Umbilical cord (tissue), 2 donors: ENCODE data around the gene ADCY6. TPM values are rescaled to one million over a fixed set of nuclear protein-coding genes. Genes with fewer than 3 reads are reported as not detected.

Source experiments
- DNase-seq: peaks from one replicate; pipeline ENCODE4 v3.0.0-alpha.2; 2015; ENCODE audit warnings: low spot score
- total RNA-seq: library from RNA; depleted of rRNA; stranded (reverse); fragments of >200 nt; gene quantifications from one replicate; pipeline ENCODE4 v1.2.3, GENCODE V29; 2014; ENCODE audit warnings: low replicate concordance; ENCODE audit not compliant: insufficient read depth

The ADCY6 gene
- 20.0 TPM for total RNA-seq

DNA sequence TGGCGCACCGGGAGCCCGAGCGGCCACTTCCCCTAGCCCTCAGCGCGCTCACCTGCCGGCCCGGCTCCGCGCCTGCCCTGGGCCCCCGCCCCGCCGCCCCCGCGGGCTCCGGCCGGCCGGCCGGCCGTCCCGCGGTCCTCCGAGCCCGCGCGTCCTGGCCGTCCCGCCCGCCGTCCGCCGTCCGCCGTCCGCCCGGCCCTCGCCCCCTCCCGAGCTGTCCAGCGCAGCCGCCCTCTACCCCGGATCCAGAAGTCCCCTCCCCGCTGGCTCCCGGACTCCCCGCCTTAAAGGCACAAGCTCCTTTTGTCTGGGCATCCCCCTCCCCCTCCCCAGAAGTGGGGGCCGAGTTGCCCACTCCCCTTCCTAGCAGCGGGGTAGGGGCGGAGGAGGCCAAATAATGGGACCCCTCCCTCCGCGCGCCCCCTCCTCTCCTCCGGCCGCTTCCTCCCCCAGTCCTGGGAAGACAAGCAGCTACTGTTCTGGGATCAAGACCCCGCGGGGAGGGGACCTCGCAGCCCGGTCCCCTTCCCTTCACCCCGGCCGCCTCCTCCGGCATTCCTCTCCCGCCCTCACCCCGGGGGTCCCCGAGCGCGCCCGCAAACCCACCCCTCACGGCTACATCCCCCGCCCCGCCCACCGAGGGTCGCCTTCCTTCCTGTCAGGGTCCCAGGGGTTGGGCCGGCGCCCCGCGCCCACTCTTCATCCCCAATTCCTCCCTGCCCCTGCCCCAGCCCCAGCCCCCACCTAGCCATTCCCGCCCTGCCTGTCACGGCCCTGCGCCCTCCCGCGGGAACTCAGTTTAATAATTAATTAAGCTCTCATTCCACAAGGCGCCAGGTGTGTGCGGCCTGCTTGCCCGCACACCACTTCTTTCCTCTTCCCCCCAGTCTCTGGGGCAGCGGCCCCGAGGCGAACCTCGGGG lies at the start of gene ADCY6:
Gene ADCY6, minus strand, starts transcription at position 236 of the 922 bp plus-strand sequence. CDS start 5,655 bp downstream, outside the sequence.
- peak; percentile 83 for DNase-seq

DNA sequence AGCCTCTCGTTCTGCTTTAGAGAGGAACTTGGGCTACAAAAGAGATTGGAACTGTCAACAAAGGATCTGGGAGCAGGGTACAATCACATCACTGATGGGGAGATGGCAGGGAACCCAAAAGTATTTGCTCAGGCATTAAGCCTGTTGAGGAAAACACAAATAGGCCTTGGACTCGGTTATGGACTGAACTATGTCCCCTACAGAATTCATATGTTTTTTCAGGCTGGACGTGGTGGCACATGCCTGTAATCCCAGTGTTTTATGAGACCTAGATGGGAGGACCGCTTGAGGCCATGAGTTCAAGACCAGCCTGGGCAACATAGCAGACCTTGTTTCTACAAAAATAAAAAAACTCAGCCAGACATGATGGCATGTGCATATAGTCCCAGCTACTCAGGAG lies 49.2 kb upstream of the ADCY6 start:
- no peak for DNase-seq

DNA sequence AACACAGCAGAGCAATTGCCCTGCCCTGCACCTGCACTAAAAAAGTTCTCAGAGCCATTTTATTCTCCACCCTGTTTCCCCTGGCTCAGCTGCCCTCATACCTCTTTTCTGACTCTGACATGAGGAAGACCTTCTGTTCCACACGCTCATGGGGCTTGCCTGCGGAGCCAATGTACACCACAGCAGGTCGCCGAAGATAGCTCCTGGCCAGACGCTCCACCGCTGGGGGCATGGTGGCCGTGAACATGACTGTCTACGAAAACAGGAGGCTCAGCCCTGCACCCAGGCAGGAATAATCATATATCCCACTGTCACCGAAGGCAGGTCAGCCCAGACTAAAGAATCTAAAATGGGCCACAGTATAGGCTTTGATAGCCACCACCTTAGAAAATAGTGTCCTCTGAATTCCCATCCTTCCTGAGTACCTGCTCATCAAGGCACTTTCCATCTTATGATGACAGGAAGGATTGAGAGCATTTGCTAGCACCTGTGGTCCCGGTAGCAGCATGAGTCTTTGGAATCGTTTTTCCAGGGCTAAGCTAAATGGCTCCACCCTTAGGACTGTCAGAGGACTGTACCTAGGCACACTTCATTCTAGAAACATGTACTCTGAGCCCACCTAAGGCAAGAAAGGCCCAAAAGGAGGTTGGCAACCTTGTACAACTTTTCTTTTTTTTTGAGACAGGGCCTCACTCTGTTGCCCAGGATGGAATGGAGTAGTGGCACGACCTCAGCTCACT lies 43.6 kb upstream of the ADCY6 start:
- no peak for DNase-seq

DNA sequence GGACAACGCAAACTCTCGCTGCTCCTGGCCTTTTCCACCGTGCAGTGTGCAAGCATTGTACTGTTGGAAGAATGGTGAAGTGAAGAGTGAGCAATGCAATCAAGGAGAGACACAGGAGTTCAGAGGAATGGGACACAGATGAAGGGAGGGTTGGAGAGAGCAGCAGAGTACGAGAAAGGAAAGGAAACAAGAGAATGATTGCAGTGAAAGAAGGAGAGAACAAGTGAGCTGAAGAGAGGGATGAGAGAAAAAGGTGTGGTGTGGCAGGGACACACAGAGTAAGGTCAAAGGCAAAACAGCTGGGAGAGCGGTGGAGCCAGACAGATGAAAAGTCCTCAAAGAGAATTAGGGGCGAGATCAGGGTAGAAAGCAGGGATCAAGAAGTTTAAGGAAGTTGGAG lies 42.4 kb upstream of the ADCY6 start:
- no peak for DNase-seq

- DNase-seq: no peak
Measured at GRCh38 chr12:48828841-48829575, 40.1 kb upstream of the ADCY6 start.

- no peak for DNase-seq
Measured at GRCh38 chr12:48828293-48828692, 39.4 kb upstream of the ADCY6 start.

DNA sequence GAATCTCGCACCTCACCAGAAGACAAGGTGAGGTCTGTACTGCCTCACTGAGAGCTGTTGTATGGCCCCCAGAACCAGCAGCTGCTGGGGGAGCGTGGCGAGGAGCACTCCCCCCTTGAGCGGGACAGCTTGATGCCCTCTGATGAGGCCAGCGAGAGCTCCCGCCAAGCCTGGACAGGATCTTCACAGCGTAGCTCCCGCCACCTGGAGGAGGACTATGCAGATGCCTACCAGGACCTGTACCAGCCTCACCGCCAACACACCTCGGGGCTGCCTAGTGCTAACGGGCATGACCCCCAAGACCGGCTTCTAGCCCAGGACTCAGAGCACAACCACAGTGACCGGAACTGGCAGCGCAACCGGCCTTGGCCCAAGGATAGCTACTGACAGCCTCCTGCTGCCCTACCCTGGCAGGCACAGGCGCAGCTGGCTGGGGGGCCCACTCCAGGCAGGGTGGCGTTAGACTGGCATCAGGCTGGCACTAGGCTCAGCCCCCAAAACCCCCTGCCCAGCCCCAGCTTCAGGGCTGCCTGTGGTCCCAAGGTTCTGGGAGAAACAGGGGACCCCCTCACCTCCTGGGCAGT lies 38.7 kb upstream of the ADCY6 start:
- no peak for DNase-seq

- no peak for DNase-seq
Measured at GRCh38 chr12:48827026-48827425, 38.1 kb upstream of the ADCY6 start.

DNA sequence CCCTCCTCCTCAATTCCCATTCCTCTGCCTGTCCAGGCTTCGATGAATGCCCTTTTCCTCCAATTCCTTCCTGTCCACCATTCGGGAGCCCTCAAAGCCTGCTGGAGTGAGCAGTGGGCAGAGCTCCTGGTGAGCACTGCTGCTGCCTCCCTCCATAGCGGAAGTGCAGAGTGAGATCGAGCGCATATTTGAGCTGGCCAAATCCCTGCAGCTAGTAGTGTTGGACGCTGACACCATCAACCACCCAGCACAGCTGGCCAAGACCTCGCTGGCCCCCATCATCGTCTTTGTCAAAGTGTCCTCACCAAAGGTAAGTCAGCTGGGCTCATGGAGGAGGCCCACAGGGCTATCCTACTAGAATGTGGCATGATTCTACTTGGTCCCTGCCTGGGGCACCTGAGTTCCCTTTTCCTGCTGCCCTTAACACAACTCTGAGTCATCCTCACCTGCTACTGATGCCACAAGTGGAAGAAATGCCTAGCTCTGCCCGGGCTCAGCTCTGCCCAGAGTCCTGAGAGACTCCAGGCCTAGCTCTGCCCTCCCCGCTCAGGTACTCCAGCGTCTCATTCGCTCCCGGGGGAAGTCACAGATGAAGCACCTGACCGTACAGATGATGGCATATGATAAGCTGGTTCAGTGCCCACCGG lies 37.4 kb upstream of the ADCY6 start:
- no peak for DNase-seq

DNA sequence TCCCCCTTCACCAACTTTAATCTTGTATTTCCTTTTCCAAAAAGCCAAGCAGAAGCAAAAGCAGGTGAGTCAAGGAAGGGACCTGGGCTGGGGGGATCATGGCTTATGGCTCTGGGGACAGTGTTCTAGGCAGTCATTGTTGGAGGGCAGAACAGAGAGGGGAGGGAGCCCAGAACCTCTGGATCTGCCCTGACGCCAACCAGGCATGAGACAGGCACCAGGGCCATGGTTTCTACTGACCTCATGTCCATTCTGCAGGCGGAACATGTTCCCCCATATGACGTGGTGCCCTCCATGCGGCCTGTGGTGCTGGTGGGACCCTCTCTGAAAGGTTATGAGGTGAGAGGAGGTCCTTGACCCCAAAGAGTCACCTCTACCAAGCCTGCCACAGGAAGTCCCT lies 36.0 kb upstream of the ADCY6 start:
- DNase-seq: no peak

- no peak for DNase-seq
Measured at GRCh38 chr12:48824112-48824511, 35.2 kb upstream of the ADCY6 start.

DNA sequence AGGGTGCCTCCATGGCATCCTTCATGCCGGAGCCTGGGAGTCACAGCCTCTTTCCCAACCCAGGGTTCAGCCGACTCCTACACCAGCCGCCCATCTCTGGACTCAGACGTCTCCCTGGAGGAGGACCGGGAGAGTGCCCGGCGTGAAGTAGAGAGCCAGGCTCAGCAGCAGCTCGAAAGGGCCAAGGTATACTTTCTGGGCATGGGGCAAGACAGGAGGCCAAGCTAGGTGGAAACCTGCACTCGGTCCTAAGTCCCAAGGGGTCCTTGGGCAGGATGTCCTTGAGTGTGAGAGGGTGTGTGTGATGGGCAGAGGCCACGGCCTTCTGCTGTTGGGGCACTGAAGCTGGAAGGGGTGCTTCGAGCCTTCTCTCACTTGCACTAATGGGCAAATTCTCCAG lies 34.4 kb upstream of the ADCY6 start:
- no peak for DNase-seq

GRCh38 chr12:48822711-48823110 lies 33.8 kb upstream of the ADCY6 start:
- DNase-seq: no peak

- no peak for DNase-seq
Measured at GRCh38 chr12:48822139-48822538, 33.2 kb upstream of the ADCY6 start.

DNA sequence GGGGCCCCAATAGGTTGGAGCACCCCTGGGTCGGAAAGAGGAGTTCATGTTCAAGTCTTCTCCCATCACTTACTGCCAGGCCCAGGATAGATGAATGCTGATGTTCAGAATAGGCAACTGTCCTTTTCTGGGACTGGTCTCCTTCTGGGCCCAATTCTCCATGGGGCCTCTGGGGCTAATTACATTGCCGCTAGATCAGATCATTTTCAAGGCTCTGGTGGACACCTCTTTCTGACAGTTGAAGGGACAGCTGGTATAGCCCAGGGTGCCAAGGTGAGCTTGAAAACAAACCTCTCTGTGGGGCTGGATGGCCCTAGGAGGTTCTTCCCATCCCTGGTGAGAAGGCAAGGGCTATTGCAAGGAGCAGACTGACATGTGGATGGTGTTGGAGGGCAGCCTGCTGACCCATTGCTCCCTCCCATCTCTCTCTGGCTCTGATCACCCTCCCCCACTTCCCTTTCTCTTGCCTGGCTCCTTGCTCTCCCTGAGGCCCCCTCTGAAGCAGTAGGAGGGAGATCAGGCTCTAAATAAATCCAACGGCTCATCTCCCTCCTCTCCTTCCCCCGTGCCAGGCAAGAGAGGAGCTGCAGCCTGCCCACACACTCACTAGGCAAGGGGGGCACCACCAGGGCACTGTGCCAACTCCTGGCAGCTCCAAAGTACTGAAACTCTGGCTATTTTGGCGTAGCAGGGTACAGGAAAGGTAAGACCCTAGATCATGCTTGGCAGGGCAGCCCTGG lies 31.3 kb upstream of the ADCY6 start:
- no peak for DNase-seq

DNA sequence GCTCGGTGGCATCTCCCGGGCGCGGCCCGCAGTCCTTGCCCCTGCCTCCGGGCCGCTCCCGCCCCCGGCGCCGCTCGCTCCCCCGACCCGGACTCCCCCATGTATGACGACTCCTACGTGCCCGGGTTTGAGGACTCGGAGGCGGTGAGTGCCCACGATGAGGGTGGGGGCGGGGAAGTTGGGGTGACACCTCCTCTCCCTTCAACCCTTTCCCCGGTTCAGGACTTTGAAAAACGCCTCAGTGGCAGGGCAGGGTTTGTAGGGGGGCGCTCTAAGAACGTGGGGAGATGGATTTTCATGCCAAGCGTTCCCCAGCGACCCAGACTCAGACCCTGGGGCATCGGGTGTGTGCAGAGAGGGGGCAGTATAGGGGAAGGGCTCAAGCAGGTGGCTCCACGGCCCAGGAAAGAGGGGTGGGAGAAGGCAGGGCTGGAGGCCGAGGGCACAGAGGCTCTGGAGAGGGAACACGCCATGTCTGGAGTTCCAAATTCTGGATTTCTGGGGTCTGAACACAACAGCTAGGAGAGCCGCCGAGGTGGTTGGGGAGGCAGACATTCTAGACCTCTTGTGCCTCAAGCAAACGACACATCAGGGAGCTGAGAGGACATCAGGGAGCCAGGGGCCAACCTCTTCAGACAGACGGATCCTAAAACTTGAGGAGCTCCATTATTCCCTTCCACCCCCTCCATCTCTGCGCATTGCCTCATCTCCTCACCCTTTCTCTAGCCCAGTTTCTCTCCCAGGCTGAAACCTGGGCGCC lies 30.1 kb upstream of the ADCY6 start:
- no peak for DNase-seq

- peak; percentile 73 for DNase-seq
Measured at GRCh38 chr12:48817873-48818830, 29.3 kb upstream of the ADCY6 start, which contains the start of gene CACNB3. Gene CACNB3 (plus strand): TSS chr12:48818496. CDS start chr12:48818930, 434 bp downstream.

- peak; percentile 24 for DNase-seq
Measured at GRCh38 chr12:48816143-48816854, 27.4 kb upstream of the ADCY6 start.
